ENCODE results near the gene VPS54.

The VPS54 gene

GRCh38 chr2:63846487-63846886, 172.7 kb downstream of the VPS54 start:
- no peak for DNase-seq (ENCODE audit: low read depth in 2 of 2)

GRCh38 chr2:63845866-63846265, 173.4 kb downstream of the VPS54 start:
- DNase-seq (ENCODE audit: low read depth in 2 of 2): no peak

- no peak for DNase-seq (ENCODE audit: low read depth in 2 of 2)
These were observed 174.6 kb downstream of the VPS54 start for GRCh38 chr2:63844616-63845015.

- DNase-seq (ENCODE audit: low read depth in 2 of 2): no peak
These were observed 175.4 kb downstream of the VPS54 start for GRCh38 chr2:63843791-63844190.

- DNase-seq (ENCODE audit: low read depth in 2 of 2): no peak
These were observed 176.1 kb downstream of the VPS54 start for GRCh38 chr2:63843093-63843492.

GRCh38 chr2:63842149-63843061, 176.8 kb downstream of the VPS54 start:
- no peak for DNase-seq (ENCODE audit: low read depth in 2 of 2)
